NCI-H1105 treated with DMSO at 0.1 percent for 48 hours (cell line): ENCODE data around the gene IL1RL1.

Experiments
- DNase-seq: peaks from one replicate; lab custom pipeline; 2025; lab: John Stamatoyannopoulos, UW

The IL1RL1 gene

GRCh38 chr2:102368461-102369109 is 57.2 kb downstream of the IL1RL1 start:
- DNase-seq: no peak

GRCh38 chr2:102369866-102370265 is 58.5 kb downstream of the IL1RL1 start:
- DNase-seq: no peak

- no peak for DNase-seq
These were observed 64.8 kb downstream of the IL1RL1 start for GRCh38 chr2:102376052-102376591.

- no peak for DNase-seq
These were observed 72.4 kb downstream of the IL1RL1 start for GRCh38 chr2:102383722-102384121.

- DNase-seq: no peak
These were observed 74.2 kb downstream of the IL1RL1 start for GRCh38 chr2:102385522-102385921.

- no peak for DNase-seq
These were observed 74.6 kb downstream of the IL1RL1 start for GRCh38 chr2:102386004-102386403.

GRCh38 chr2:102386867-102387541 is 75.6 kb downstream of the IL1RL1 start:
- DNase-seq: no peak

GRCh38 chr2:102387763-102388546 is 76.6 kb downstream of the IL1RL1 start:
- no peak for DNase-seq

- DNase-seq: no peak
These were observed 80.2 kb downstream of the IL1RL1 start for GRCh38 chr2:102391565-102391964.

GRCh38 chr2:102392096-102392495 is 80.7 kb downstream of the IL1RL1 start:
- DNase-seq: no peak

- DNase-seq: no peak
These were observed 81.6 kb downstream of the IL1RL1 start for GRCh38 chr2:102392942-102393341.

- no peak for DNase-seq
These were observed 84.6 kb downstream of the IL1RL1 start for GRCh38 chr2:102396012-102396411.

GRCh38 chr2:102397209-102397608 is 85.8 kb downstream of the IL1RL1 start:
- DNase-seq: no peak

GRCh38 chr2:102399499-102400141 is 88.3 kb downstream of the IL1RL1 start:
- no peak for DNase-seq

GRCh38 chr2:102401456-102401855 is 90.1 kb downstream of the IL1RL1 start:
- no peak for DNase-seq
